GM12891 (cell line): ENCODE data around the gene AGAP2.

Experiments
- DNase-seq: peaks from one replicate; pipeline ENCODE4 v3.0.0; 2011; ENCODE audit warnings: low spot score; ENCODE audit not compliant: insufficient read length
- FAIRE-seq: peaks from 2 replicates; lab custom pipeline; 2011; peaks lifted over from hg19 to GRCh38; lab: Jason Lieb, UNC
- PAX5 ChIP-seq: IDR thresholded peaks from 2 replicates; pipeline ENCODE4 v1.6.1; 2011; ENCODE audit warnings: low read length, moderate library complexity, mild to moderate bottlenecking; ENCODE audit not compliant: insufficient read depth, severe bottlenecking
- POLR2A ChIP-seq: IDR thresholded peaks from 2 replicates; pipeline ENCODE4 v1.6.1; 2011; ENCODE audit warnings: low read depth, low read length, control low read depth
- POLR2AphosphoS5 ChIP-seq: IDR thresholded peaks from 2 replicates; pipeline ENCODE4 v1.6.1; 2011; ENCODE audit warnings: low read depth, low read length, control low read depth
- POU2F2 ChIP-seq: IDR thresholded peaks from 2 replicates; pipeline ENCODE4 v1.6.1; 2011; ENCODE audit warnings: low read depth, mild to moderate bottlenecking, control low read depth, low read length, moderate library complexity
- SPI1 ChIP-seq: IDR thresholded peaks from 2 replicates; pipeline ENCODE4 v1.6.1; 2011; ENCODE audit warnings: low read depth, low read length, control low read depth
- TAF1 ChIP-seq: IDR thresholded peaks from 2 replicates; pipeline ENCODE4 v1.6.1; 2011; ENCODE audit warnings: low read depth, low read length, control low read depth

The AGAP2 gene

DNA sequence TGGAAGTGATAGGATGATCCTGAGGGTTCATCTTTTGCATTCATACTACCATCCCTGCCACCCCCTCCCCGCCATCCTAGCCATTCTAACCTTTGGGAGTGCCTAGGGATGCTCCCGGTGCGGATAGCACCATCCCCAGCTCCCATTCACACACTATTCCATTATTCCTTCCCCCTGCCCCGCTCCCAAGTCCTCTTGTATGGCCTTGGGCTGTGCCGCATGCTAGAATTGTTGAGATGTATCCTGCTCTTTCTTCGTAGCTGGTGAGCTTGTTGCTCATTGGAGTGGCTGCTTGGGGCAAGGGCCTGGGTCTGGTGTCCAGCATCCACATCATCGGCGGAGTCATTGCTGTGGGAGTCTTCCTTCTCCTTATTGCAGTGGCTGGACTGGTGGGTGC lies 6.9 kb upstream of the AGAP2 start:
- FAIRE-seq: no peak
- no peak for DNase-seq
- TF ChIP-seq SPI1 (no peak), PAX5 (no peak), POU2F2 (no peak; the same call in 1 of the 2 replicates), POLR2A (peak; percentile 73; the same call in 1 of the 2 replicates), TAF1 (no peak), POLR2AphosphoS5 (peak; percentile 18; the same call in 1 of the 2 replicates)

- TF ChIP-seq PAX5 (no peak), SPI1 (no peak), POU2F2 (peak; percentile 63), POLR2AphosphoS5 (peak; percentile 73; the same call in 1 of the 2 replicates), TAF1 (peak; percentile 46; the same call in 1 of the 2 replicates), POLR2A (peak; percentile 3)
- FAIRE-seq: peak; percentile 93
- peak; percentile 80 for DNase-seq
Measured at GRCh38 chr12:57744777-57745484, 6.4 kb upstream of the AGAP2 start, which contains the start of gene TSPAN31. Gene TSPAN31 (plus strand): TSS chr12:57745039. CDS start chr12:57745155, 116 bp downstream.

DNA sequence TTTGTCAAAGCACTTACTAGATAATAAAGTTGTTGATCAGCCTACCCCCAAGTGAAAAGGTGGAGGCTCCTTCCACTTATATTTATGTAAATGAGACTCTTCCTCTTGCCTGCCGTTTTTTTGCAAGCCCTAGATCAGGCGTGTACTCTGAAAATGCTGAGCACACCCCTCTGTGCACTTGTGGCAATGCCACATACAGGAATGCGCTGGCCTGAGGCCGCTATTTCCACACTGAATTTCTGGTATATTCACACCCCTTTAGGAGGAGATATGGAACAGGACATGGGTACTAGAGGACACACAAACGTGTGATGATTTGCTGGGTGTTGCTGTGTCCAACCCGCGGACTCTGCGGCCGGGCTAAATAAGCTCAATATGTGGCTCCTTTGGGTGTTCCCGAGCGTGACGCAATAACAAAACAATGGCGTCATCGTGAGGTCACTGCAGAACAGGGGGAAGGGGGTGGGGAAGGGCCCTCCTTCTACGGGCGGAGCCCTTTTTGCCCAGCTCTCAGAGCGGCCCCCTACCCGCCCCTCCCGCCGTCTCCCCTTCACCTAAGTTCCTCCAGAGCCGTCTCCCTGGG lies 5.7 kb upstream of the AGAP2 start:
- DNase-seq (no peak), FAIRE-seq (peak; percentile 69)
- 0 out of 2 replicates have a peak, but pooled peaks have one; percentile 4 for TF ChIP-seq POLR2A
- TF ChIP-seq POLR2AphosphoS5: no peak; the same call in 1 of the 2 replicates
- 0 out of 2 replicates have a peak, but pooled peaks have one; percentile 3 for TF ChIP-seq SPI1

- no peak for FAIRE-seq
- DNase-seq: no peak
Measured at GRCh38 chr12:57743769-57744168, 5.2 kb upstream of the AGAP2 start.

DNA sequence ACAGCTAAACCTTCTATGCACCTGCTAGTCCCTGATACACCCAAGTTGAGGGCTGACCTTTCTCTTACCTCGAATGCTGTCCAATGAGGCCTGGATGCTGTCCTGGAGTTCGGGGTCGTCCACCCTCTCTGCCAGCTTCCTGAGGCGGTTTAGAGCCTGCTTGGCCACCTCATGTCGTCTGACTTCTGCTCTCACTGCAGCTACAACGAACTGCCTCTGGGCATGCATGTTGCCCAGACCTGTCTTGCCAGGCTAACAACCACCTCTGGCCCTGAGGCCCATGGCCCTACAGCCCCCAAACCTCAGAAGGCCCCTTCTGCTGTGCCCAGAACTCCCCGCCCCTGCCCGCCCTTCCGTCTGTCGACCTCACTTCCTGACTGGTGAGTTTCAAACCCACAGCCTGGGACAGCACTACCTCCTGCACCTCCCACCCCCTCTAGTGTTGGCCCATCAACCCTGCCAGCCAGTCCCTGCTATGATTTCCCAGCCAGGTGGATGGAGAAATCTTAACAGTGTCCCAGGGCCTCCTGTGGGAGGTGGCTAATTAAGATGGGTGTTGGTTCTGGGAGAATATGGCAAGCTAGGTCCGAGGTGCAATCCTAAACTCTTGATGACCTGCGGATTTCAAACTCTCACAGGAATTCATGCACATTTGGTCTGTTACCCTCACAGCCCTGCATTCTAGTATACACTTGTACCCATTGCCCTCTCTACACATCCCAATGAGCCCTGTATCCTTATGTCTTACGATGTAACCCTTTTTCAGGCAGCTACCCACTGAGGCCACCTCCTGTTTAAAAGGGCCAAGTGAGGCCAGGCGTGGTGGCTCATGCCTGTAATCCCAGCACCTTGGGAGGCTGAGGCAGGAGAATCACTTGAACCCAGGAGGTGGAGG lies 3.5 kb upstream of the AGAP2 start:
- no peak for TF ChIP-seq TAF1
- no peak for TF ChIP-seq POLR2A
- no peak for TF ChIP-seq POLR2AphosphoS5
- no peak for TF ChIP-seq SPI1
- TF ChIP-seq POU2F2: no peak
- no peak for TF ChIP-seq PAX5
- DNase-seq (peak; percentile 69), FAIRE-seq (peak; percentile 92)

More at GRCh38 chr12:57743769-57744168, 5.2 kb upstream of the AGAP2 start:
- TF ChIP-seq SPI1 (no peak), POLR2A (no peak), POLR2AphosphoS5 (no peak), TAF1 (no peak), POU2F2 (no peak), PAX5 (no peak)

- DNase-seq: no peak
- no peak for FAIRE-seq
- TF ChIP-seq PAX5 (no peak), TAF1 (no peak), POLR2A (no peak), POLR2AphosphoS5 (no peak), SPI1 (no peak), POU2F2 (no peak)
Measured at GRCh38 chr12:57741413-57741789, 2.9 kb upstream of the AGAP2 start.

GRCh38 chr12:57740656-57741412 lies 2.3 kb upstream of the AGAP2 start:
- FAIRE-seq (peak; percentile 90), DNase-seq (peak; percentile 75)
- TF ChIP-seq POU2F2: no peak
- TF ChIP-seq SPI1: peak; percentile 40
- no peak for TF ChIP-seq PAX5
- no peak for TF ChIP-seq POLR2AphosphoS5

- TF ChIP-seq PAX5: no peak
- TF ChIP-seq TAF1: no peak
- TF ChIP-seq POLR2A: no peak
- TF ChIP-seq SPI1: no peak
- TF ChIP-seq POU2F2: no peak
- TF ChIP-seq POLR2AphosphoS5: no peak
- DNase-seq (no peak), FAIRE-seq (no peak)
Measured at GRCh38 chr12:57739914-57740538, 1.5 kb upstream of the AGAP2 start.
